ENCODE results near the gene CCR3.

DNA sequence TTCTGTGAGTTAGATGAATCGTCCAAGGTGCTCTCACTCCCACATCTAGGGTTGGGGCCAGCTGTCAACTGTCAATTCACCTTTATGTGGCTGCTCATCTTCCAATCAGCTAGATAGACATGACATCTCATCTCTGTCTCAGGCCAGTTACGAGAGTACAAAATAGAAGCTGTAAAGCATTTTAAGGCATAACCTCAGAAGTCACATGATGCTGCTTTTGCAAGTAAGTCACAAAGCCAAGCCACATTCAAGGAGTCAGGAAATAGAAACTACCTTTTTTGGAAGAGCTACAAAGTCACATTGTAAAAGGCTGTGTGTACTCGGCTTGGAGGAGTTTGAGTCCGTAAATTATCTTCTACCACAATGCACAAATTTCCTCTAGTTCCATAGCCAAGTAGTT is 29.1 kb upstream of the CCR3 start:
- TF ChIP-seq POLR2A (IDR thresholded peaks at IDR 0.05) (no peak), CTCF (IDR thresholded peaks at IDR 0.05) (no peak)

Data from thyroid gland (tissue), 4 donors.